GM19452 (cell line): ENCODE data around the gene SLC2A6.

ENCODE experiments used
- ATAC-seq: cut with Tn5 transposase; IDR thresholded peaks from one replicate; pipeline ENCODE4 v1.9.1; 2021; ENCODE audit not compliant: unreplicated experiment

Gene SLC2A6, protein sequence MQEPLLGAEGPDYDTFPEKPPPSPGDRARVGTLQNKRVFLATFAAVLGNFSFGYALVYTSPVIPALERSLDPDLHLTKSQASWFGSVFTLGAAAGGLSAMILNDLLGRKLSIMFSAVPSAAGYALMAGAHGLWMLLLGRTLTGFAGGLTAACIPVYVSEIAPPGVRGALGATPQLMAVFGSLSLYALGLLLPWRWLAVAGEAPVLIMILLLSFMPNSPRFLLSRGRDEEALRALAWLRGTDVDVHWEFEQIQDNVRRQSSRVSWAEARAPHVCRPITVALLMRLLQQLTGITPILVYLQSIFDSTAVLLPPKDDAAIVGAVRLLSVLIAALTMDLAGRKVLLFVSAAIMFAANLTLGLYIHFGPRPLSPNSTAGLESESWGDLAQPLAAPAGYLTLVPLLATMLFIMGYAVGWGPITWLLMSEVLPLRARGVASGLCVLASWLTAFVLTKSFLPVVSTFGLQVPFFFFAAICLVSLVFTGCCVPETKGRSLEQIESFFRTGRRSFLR

DNA sequence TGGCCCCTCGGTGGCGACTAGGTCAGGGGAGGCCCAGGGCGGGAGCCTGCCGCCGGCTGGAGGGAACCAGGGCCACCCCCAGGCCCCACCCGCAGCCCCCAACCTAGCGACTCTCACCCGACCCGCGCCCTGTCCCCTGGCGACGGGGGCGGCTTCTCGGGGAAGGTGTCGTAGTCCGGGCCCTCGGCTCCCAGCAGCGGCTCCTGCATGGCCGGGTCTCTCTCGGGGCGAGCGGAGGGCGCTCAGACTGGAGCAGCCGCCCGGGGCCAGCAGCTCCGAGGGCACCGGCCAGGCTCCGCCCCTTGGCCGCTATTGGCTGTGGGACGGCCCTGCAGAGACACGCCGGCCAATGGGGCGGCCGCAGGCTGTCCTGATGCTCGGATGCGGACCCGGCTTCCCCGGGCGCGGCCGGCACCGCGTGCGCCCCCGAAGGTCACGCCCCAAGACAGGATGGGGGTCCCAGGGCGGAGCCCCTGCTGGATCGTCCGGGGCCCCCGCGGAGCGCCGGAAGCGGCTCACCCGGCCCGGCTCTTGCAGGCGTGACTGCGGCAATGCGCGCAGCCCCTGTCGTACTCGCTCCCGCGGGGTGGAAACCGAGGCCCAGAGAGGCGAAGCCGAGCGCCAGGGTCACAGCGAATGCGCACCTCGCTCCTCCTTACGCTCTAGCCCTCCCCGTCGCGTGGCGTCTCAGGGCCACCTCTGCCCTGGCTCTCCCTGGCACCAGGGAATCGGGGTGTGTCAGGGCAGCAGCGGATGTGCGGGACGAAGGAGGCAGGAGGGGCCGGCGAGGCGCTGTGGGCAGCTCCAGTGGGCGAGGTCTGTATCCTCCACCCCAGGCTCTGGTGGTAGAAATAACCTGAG is at the start of gene SLC2A6:
TSS of gene SLC2A6 (minus strand) at position 249 of the 861 bp plus-strand sequence. CDS start at position 209, 40 bp downstream.
- peak; percentile 89 for ATAC-seq

DNA sequence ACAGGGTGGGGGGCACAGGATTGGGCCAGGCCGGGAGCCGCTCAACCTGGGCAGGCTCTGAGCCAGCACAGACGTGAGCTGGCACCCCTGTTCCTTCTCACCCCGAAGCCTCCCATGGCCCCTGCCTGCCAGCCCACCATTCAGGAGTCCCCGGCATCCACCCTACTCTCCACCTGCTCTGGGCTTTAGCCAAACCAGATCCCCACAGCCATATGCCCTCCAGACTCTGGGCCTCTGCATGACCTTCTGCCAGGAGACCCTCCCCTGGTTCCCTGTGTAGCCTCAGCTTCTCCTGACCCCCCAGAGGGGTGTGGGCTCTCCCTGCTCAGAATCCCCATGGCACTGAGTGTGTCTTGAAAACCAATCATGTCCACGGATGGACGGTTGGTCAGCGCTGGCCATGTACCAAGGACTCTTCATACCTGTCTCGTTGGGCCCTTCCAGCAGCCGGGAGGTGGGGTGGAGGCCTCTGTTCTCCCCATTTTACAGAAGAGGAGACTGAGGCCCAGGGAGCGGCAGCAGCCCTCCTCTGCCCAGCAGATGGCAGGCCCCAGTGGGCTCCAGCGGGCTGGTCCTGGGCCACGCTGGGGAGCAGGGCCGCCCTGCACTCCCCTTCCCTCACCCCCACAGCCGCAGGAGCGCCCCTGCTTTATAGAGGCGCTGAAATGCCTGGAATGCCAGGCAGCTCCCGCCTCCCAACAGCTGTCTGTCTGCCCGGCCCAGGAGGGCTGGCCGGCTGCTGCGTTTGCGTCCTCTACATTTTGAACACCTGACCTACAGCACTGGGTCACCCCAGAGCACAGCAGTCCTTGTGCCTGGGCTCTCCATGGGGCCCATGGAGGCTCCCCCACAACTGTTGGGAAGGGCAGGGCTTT is 49.3 kb upstream of the SLC2A6 start:
- ATAC-seq: no peak

DNA sequence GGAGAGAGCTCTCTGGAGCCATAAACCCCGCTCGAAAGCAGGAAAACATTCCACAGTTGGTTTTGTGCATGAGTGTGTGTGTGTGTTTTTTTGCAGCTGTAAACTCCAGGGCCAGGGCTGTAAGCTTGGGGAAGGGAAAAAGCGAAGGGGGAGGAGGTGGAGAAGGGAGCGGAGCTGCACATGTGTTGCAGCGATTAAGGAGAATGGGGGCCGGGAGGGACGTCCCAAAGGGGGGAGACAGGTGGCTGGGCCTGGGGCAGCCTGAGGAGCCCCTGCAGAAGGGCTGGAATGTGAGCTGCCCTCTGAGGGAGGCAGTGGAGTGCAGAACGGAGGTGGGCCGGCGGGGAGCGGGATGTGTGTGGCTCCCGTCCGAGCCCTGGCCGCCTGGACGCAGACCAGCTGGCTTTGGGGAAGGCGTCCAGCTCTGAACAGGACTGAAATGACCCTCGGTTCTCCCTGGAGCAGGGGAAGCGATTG is 48.6 kb upstream of the SLC2A6 start:
- ATAC-seq: no peak

DNA sequence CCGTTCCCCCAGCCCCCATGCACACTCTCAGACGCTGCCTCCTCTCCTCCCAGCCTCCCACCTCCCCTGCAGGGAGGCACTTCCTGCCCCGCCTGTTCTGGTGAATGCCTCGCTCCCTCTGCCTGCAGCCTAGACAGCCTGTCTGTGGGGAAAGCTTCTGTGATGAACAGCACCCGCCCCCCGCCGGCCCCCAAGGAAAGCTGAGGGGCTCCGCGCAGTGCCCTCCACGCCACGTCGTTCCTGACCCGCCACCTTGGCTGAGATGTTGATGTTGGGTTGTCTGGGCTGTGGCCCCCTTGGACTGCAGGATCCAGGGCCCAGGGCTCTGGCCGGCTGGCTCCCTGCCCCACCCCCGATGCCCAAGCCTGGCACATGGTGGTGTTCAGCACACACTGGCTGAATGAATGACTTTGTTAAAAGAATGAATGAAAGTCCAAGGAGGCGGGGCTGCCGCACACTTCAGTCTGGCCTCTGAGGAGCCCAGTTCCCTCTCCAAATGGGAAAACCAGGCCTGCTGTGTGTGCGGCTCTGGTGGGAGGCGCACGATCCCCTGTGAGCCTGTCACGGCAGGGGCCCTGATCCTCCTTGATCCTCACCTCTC is 47.9 kb upstream of the SLC2A6 start:
- no peak for ATAC-seq

DNA sequence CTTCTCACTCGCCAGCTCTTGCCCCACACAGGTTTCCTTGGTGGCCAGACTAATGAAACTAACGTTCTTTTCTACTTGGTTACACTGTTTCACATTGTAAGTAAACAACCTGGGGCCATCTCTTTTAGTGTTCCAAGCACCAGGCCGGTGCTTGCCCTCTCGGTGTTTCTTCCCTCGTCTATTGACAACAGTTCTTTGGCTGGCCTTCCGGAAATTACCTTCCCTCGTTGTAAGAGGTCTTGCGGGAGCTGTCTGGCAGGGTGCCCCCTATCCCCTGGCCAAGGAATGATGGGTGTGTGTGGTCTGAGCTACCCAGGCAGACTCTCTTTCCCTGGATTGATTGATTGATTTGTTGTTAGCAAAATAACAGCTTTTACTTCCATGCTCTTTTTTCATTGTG is 46.8 kb upstream of the SLC2A6 start:
- no peak for ATAC-seq

DNA sequence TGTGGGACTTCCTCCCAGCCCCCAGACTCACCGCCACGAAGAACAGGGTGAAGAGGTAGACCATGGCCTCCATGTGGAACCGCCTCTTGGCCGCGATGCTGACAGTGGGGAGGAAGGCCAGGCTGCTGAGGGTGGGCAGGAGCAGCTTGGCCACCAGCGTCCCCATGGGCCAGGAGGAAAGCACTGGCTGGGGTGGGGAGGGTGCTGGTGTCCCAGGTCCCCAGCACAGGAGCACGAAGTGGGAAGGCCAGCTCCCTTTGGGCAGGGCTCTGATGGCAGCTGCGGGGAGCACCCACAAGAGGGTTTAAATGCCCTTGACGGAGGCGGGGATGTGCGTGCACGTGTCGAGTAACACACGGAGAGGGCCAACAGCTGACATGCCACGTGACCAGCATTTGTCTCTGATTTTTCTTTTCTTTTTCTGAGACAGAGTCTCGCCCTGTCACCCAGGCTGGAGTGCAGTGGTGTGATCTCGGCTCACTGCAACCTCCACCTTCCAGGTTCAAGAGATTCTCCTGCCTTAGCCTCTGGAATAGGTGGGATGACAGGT is 45.9 kb upstream of the SLC2A6 start, which contains the start of gene MYMK:
TSS of gene MYMK (minus strand) at position 281 of the 550 bp plus-strand sequence. CDS start at position 166, 115 bp downstream.
- ATAC-seq: no peak

DNA sequence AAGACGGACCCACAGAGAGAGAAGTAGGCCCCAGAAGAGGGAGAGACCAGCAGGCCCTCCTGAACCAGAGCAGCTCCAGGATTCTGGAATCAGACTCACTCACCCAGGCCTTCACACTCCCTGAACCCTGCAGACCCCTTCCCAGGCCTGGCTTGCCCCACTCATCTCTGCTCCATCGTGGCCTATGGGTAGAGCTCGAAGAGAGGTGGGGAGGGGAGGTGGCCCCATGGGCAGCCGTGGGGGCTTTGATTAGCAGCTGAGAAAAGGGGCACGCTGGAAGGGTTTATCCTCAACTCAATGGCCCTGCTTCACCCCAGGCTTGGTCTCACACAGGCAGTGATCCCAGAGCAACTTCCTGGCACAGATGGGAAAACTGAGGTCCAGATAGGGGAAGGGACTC is 45.2 kb upstream of the SLC2A6 start:
- ATAC-seq: no peak

DNA sequence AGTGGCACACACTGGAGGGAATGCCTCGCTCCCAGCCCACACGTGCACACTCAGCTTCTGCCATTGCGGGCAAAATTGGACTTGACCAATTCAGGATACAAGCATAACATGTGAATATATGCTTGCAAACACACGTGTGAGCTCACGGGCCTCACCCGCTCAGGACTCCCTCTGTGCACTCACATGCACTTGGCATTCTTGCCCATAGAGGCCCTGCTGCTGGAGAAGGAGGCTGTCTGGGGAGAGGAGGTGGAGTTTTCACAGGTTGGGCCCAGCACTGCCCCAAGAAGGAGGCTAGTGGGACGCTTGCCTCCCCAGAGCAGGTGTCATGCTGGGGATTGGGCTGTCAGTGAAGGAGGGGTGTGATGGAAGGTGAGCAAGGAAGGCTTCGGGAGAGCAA is 44.2 kb upstream of the SLC2A6 start:
- no peak for ATAC-seq

DNA sequence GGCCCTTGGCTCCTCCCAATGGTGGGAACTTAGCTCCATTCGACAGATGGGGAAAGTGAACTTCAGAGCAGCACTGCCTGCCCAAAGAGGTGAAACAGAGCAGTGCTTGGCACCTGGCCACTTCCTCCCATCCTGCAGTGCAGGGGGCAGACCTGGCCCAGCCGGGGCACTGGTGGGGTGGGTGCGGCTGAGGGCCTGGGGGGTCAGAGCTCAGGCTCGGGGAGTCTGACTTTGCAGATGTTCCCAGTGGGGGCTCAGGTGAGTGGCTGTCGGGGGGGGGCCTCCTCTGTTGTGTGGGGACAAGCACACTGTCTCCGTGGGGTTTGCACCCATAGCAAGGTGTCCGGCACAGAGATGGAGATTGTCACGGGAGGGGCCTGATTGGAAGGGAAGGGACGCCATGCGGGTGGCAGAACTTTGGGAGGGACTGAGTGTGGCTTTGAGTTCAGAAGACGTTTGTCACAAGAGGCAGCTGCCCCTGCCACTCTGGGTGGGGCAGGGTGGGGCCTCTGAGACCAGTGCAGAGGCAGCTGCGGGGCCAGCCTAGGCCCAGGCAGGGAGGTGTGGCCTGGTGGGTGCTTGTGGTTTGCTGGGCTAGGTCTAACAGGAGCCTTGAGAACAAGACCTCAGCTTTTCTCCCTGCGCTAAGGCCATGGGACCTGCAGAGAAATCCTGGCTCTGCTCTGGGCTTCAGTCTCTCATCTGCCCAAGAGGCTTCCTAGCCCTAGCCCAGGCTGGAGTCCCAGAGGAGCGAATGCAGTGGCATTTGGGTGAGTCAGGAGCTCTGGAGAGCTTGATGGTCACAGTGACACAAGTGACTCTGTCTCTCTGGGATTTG is 43.4 kb upstream of the SLC2A6 start:
- no peak for ATAC-seq

DNA sequence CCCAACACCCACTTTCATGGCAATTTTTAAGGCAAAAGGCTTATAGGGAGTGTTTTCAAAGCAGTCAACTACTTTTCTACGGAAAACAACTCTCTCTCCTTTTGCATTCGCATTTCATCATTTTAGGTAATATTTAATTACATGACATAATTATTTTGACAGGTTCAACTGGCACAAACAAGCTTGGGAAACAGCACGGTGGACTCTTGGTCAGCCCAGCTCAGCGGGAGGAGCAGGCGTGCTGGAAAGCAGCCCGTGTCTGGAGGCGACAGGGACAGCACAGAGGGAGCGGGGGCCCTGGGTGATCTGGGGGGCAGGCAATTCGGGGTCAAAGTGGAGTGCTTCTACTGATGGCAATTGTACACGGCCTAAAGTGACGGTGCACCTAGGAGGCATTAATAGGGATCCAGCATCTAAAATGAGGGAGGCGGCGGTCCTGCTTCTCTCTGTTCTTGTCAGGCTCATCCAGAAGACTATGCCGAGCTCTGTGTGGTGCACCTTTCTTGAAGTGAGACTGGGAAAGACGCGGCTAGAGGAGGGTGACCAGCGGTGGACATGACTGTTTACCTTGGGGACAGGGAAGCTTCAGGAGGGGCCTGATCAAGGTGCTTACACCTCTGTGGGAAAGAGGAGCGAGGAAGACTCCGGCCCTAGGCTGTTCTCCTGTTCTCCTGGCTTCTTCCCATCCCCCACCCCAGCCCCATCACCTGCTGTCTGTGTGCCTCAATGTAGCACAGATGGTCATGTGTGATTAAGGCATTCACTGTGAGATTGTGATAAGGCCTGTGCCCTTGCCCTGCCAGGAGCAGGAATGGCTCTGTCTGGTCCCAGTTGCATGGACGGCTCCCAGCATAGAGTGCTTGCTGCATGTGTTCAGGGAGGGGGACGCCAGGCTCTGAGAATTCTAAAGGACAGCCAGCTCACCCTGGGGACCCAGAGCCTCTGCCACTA is 42.5 kb upstream of the SLC2A6 start:
- ATAC-seq: no peak

DNA sequence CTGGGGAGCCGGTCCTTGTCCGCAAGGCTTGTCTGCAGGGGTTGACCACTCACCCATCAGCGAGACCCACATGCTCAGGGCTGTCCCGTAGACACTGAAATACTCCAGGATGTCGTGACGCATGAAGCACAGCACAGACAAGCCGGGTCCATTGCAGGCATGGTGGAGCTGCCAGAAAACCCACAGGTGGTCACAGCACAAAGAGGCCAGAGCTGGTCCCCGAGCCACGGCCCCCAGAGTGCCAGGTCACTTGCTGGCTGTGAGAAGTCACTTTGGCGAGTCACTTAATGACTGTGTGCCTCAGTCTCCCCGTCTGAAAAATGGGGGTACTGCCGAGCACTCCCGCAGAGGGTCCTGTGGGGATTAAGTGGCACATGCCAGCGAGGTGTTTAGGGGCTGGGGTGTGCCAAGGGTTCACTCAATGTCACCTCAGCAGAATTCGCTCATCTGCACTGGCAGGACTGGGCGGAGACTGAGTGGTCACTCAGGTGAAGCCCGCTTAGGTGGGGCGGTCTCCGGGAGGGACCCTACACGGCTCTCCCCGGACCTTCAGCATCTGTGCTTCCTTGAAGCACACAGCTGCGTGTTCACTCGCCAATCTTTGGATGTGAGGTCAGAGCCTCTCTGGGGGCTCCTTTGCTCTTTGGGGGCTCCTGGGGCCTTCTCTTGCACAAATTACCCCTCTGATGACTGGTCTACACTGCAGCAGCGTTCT is 41.4 kb upstream of the SLC2A6 start:
- ATAC-seq: no peak

DNA sequence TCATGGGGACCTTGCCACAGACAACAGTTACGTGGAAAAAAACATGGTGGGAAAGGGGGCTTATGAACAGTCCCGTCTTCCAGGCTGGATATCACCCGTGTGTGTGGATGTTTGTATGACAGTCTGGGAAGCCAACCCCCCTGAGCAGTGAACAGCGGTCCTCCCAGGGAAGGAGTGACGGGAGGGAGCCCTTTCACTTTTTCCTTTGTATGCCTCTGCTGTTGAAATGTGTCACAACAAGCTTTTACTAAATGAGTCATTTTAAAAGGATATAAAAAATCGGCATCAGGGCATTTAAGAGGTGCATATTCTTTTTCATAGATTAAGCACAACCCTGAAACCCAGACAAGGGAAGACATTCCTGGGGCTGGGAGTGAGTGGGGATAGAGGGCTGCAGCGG is 40.8 kb upstream of the SLC2A6 start:
- ATAC-seq: no peak

DNA sequence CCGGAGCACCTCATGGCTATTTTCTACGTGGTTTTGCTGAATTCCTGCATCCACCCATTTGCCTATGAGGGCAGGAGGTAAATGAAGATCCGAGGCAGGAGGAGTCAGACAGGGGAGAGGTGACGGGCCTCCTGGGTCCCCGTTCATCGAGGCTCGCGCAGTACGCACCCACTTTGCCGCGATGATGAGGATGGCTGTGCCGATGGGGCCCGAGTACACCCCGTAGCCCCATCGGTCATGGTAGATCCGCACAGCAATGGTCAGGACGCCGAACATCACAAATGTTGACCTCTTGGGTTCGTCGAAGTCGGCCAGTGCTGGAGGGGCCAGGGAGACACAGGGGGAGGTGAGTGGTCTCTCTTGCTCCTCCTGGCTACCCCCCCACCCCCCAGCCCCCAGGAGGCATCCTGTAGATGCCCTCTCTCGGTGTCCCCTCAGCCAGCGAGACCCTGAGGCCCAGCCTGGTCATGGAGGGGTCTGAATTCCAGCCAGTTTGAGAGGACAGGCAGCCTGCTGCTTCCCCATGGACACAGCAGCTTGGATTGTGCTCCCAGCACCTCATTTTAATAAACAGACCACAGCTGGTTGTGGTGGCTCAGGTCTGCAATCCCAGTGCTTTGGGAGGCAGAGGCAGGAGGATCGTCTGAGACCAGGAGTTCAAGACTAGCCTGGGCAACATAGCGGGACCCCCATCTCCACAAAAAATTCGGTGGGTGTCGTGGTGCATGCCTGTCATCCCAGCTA is 40.0 kb upstream of the SLC2A6 start:
- ATAC-seq: no peak

DNA sequence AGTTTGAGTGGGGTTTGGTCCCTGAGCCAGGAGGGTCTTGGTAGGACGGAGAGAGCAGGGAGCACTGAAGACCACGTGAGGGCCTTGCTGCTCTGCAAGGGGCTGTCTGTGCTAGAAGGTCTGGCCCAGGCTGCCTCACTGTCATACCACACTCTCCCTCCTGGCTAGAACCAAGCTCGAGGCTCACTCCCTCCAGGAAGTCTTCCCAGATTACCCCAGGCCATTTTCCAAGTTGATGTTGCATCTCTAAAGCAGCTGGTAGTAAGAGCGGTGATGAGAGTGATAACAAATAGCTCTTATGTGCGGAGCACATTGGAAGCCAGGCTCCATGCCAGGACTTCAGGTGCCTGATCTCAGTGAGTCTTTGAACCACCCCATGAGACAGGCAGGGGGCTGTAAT is 39.3 kb upstream of the SLC2A6 start:
- ATAC-seq: no peak

DNA sequence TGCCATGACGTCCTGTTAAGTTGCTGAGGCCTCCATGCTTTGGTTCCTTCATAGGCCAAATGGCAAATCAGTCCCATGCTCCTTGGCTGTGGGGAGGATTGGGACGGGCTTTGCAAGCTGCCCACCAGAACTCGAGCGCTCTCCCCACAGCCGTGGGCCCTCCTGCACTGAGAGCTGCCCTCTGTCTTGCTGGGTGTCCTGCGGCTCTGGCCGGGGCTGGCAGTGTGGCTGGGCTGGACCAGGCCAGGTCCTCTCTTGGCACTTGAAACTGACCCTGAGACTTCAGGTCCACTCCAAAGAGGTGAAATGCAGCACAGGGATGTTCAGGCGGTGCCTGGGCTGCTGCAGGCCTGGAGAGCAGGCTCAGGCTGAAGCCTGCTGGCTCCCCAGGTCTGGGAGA is 38.8 kb upstream of the SLC2A6 start:
- no peak for ATAC-seq

DNA sequence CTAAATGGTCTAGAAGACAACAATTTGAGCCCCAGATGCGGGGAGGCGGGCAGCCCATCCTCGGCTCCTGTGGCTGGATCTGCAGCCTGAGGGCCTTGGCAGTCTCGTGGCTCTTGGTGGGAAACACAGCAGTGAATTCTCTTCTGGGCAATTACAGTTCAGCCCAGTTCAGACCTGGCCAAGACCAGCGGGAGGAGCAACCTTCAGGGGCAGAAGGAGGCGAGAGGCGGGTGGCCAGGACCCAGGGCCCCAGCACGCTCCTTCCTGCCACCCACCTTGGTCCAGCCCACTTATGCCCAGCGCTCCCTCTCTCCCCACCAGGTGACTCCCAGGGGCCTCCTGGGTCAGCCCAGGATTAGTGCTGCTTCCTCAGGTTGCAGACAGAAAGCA is 38.1 kb upstream of the SLC2A6 start:
- ATAC-seq: no peak
